C4-2B (cell line): Measurements from ENCODE around the gene ABCC6.
"Not testable (repeated sequence)": the region's sequence is repeated elsewhere in the genome, so short reads cannot be mapped to it uniquely, and the experiment has no call there.

Experiments
- H3K27ac ChIP-seq: fragments of 450-650 bp; 2 replicates; pipeline ENCODE4 v1.5.1; 2017
- CTCF ChIP-seq: fragments of 450-650 bp; conservative IDR thresholded peaks from 2 replicates; pipeline ENCODE4 v1.5.1; 2017; ENCODE audit warnings: mild to moderate bottlenecking
- ZFX ChIP-seq: fragments of 450-650 bp; IDR thresholded peaks from 2 replicates; pipeline ENCODE4 v1.6.1; 2017

Gene ABCC6

GRCh38 chr16:16166085-16166484, 57.2 kb downstream of the ABCC6 start:
- TF ChIP-seq CTCF (no peak), ZFX (no peak)
- no peak overlapping the region for H3K27ac ChIP-seq

GRCh38 chr16:16164243-16164642, 59.1 kb downstream of the ABCC6 start:
- no peak overlapping the region for H3K27ac ChIP-seq
- TF ChIP-seq ZFX (no peak), CTCF (no peak)

- H3K27ac ChIP-seq = no peak overlapping the region
- TF ChIP-seq ZFX = no peak
- no peak for TF ChIP-seq CTCF
Measured at GRCh38 chr16:16163571-16163970, 59.7 kb downstream of the ABCC6 start.

GRCh38 chr16:16163109-16163508, 60.2 kb downstream of the ABCC6 start:
- TF ChIP-seq ZFX (no peak), CTCF (no peak)
- H3K27ac ChIP-seq = no peak overlapping the region

GRCh38 chr16:16162591-16162990, 60.7 kb downstream of the ABCC6 start:
- no peak overlapping the region for H3K27ac ChIP-seq
- no peak for TF ChIP-seq ZFX

GRCh38 chr16:16161840-16162239, 61.5 kb downstream of the ABCC6 start:
- H3K27ac ChIP-seq = not testable (repeated sequence)

- TF ChIP-seq ZFX (no peak), CTCF (no peak)
- no peak overlapping the region for H3K27ac ChIP-seq
Measured at GRCh38 chr16:16161319-16161718, 62.0 kb downstream of the ABCC6 start.

- no peak for TF ChIP-seq ZFX
- no peak for TF ChIP-seq CTCF
- H3K27ac ChIP-seq = no peak overlapping the region
Measured at GRCh38 chr16:16159662-16160061, 63.6 kb downstream of the ABCC6 start.

GRCh38 chr16:16158741-16159374, 64.4 kb downstream of the ABCC6 start:
- no peak overlapping the region for H3K27ac ChIP-seq
- TF ChIP-seq ZFX (no peak), CTCF (no peak)
